Measurements from ENCODE around the gene KBTBD4. TPM values are rescaled to one million over a fixed set of nuclear protein-coding genes. Genes with fewer than 3 reads are reported as not detected.
A peak's percentile ranks its signal among the peaks of the same experiment; 100 is the strongest.

The KBTBD4 gene
- polyA plus RNA-seq, 3 donors, result 2.8 to 16.9 (median 13.8) TPM

GRCh38 chr11:47539681-47540039 lies 39.1 kb downstream of the KBTBD4 start:
- H3K9ac ChIP-seq (ENCODE audit: insufficient read depth, low read length, poor library complexity, severe bottlenecking), result no peak overlapping the region
- DNase-seq, result no peak
- H3K27me3 ChIP-seq (ENCODE audit: control insufficient read depth in 2 of 2, insufficient read depth in 2 of 2, low read length in 2 of 2), result no peaks in the 10 kb centered on the region
- peaks cover 100% of the 10 kb centered on the region for H4K20me1 ChIP-seq (ENCODE audit: insufficient read depth, low read length)
- Mint-ChIP-seq H3K4me3 (no peak overlapping the region), H3K4me1 (peaks cover 46% of the 10 kb centered on the region), H3K36me3 (peaks cover 8 to 34% of the 10 kb centered on the region in 2 donors), H3K9me3 (no peaks in the 10 kb centered on the region), H3K27me3 (ENCODE audit: low read depth in 3 of 3) (no peaks in the 10 kb centered on the region), H3K27ac (peak overlapping the region in 4 of 7 donors; percentile 12 to 89 (median 82))
- no peaks in the 10 kb centered on the region for H3K9me3 ChIP-seq (replicated peaks in 1 of 2; ENCODE audit: control insufficient read depth in 1 of 2, insufficient read depth in 1 of 2, low read length in 2 of 2)
- no peak for TF ChIP-seq CTCF (IDR thresholded peaks at IDR 0.05)
- no CpG with 5 or more reads among the region's 2 CpGs for WGBS (ENCODE audit: insufficient coverage)
- H3K4me1 ChIP-seq (ENCODE audit: control insufficient read depth in 1 of 2, insufficient read depth in 2 of 2, low read length in 2 of 2), result peaks cover 4 to 23% of the 10 kb centered on the region in 2 donors
- H3K79me2 ChIP-seq (ENCODE audit: insufficient read depth, low read length), result peaks cover 100% of the 10 kb centered on the region
- intact Hi-C loops (cut with micrococcal nuclease), result no loop called here
- H3K27ac ChIP-seq (ENCODE audit: low read depth in 1 of 2, low read length in 2 of 2), result peak overlapping the region in 1 of 2 donors; percentile 67
- peaks cover 6 to 16% of the 10 kb centered on the region in 2 donors for H3K36me3 ChIP-seq (replicated peaks in 1 of 2; ENCODE audit: control insufficient read depth in 1 of 2, insufficient read depth in 2 of 2, low read length in 2 of 2)
- no peak overlapping the region for H2AFZ ChIP-seq (ENCODE audit: insufficient read depth, low read depth, low read length, poor library complexity, severe bottlenecking)
- no peak overlapping the region for H3K4me3 ChIP-seq (replicated peaks in 1 of 3; ENCODE audit: low read depth in 2 of 3, low read length in 3 of 3)
- H3K4me2 ChIP-seq (replicated peaks; ENCODE audit: extremely low read depth, low read length, poor library complexity, severe bottlenecking), result no peak overlapping the region

- intact Hi-C loops (cut with micrococcal nuclease), result no loop called here
- WGBS (ENCODE audit: insufficient coverage), result 93% methylated on average over 8 of the region's 10 CpGs
- H4K20me1 ChIP-seq (ENCODE audit: insufficient read depth, low read length), result peaks cover 100% of the 10 kb centered on the region
- no peak for DNase-seq
- H3K9me3 Mint-ChIP-seq, result no peaks in the 10 kb centered on the region
- peak overlapping the region in 1 of 2 donors; percentile 67 for H3K27ac ChIP-seq (ENCODE audit: low read depth in 1 of 2, low read length in 2 of 2)
- H3K4me3 Mint-ChIP-seq, result no peak overlapping the region
- no peaks in the 10 kb centered on the region for H3K27me3 Mint-ChIP-seq (ENCODE audit: low read depth in 3 of 3)
- H3K27me3 ChIP-seq (ENCODE audit: control insufficient read depth in 2 of 2, insufficient read depth in 2 of 2, low read length in 2 of 2), result no peaks in the 10 kb centered on the region
- H3K4me3 ChIP-seq (replicated peaks in 1 of 3; ENCODE audit: low read depth in 2 of 3, low read length in 3 of 3), result no peak overlapping the region
- H3K4me2 ChIP-seq (replicated peaks; ENCODE audit: extremely low read depth, low read length, poor library complexity, severe bottlenecking), result no peak overlapping the region
- peaks cover 6 to 16% of the 10 kb centered on the region in 2 donors for H3K36me3 ChIP-seq (replicated peaks in 1 of 2; ENCODE audit: control insufficient read depth in 1 of 2, insufficient read depth in 2 of 2, low read length in 2 of 2)
- peaks cover 8 to 34% of the 10 kb centered on the region in 2 donors for H3K36me3 Mint-ChIP-seq
- peaks cover 100% of the 10 kb centered on the region for H3K79me2 ChIP-seq (ENCODE audit: insufficient read depth, low read length)
- peaks cover 10 to 30% of the 10 kb centered on the region in 2 donors for H3K4me1 ChIP-seq (ENCODE audit: control insufficient read depth in 1 of 2, insufficient read depth in 2 of 2, low read length in 2 of 2)
- TF ChIP-seq CTCF (IDR thresholded peaks at IDR 0.05), result no peak
- no peak overlapping the region for H2AFZ ChIP-seq (ENCODE audit: insufficient read depth, low read depth, low read length, poor library complexity, severe bottlenecking)
- H3K4me1 Mint-ChIP-seq, result peaks cover 45% of the 10 kb centered on the region
- H3K27ac Mint-ChIP-seq, result peak overlapping the region in 6 of 7 donors; percentile 2 to 89 (median 74)
- no peaks in the 10 kb centered on the region for H3K9me3 ChIP-seq (replicated peaks in 1 of 2; ENCODE audit: control insufficient read depth in 1 of 2, insufficient read depth in 1 of 2, low read length in 2 of 2)
- no peak overlapping the region for H3K9ac ChIP-seq (ENCODE audit: insufficient read depth, low read length, poor library complexity, severe bottlenecking)
Measured at GRCh38 chr11:47538741-47539565, 39.8 kb downstream of the KBTBD4 start.
